Fibroblast of lung (primary cell): ENCODE results near the gene PDS5B. TPM values are rescaled to one million over a fixed set of nuclear protein-coding genes. Genes with fewer than 3 reads are reported as not detected.
"Not testable (repeated sequence)": the region's sequence is repeated elsewhere in the genome, so short reads cannot be mapped to it uniquely, and the experiment has no call there.

ENCODE experiments used
- DNase-seq, 2 donors: peaks; one replicate each; pipeline versions ENCODE4 v3.0.0 to v3.0.0-alpha.2; 2010; ENCODE audit warnings: low read depth in 2 of 2
- H2AFZ ChIP-seq: 2 replicates; pipeline ENCODE4 v1.5.1; 2012; ENCODE audit warnings: low read length, control low read depth, inconsistent platforms
- H3K27ac ChIP-seq: 2 replicates; pipeline ENCODE4 v1.5.1; 2011; ENCODE audit warnings: low read length, control low read depth; ENCODE audit not compliant: insufficient read depth
- H3K27me3 ChIP-seq: 2 replicates; pipeline ENCODE4 v1.5.1; 2011; ENCODE audit warnings: mild to moderate bottlenecking, low read length; ENCODE audit not compliant: control insufficient read depth, insufficient read depth
- H3K36me3 ChIP-seq: 2 replicates; pipeline ENCODE4 v1.5.1; 2011; ENCODE audit warnings: low read length; ENCODE audit not compliant: control insufficient read depth, insufficient read depth
- H3K4me1 ChIP-seq: 2 replicates; pipeline ENCODE4 v1.5.1; 2011; ENCODE audit warnings: low read length; ENCODE audit not compliant: control insufficient read depth, insufficient read depth; ENCODE audit errors: extremely low read depth
- H3K4me2 ChIP-seq: 2 replicates; pipeline ENCODE4 v1.5.1; 2011; ENCODE audit warnings: low read length, control low read depth; ENCODE audit not compliant: insufficient read depth; ENCODE audit errors: extremely low read depth
- H3K4me3 ChIP-seq, 4 experiments: fragments of 200-600 bp in 1 of 4; sonication (generic) in 1 of 4; replicated peaks in 1 of 4; 2 replicates each; pipeline ENCODE4 v1.5.1; 2011 to 2016; ENCODE audit warnings: low read length in 4 of 4, low read depth in 3 of 4, mild to moderate bottlenecking in 3 of 4, control low read depth in 2 of 4, inconsistent platforms in 1 of 4, mixed read lengths in 1 of 4; ENCODE audit not compliant: insufficient read depth in 1 of 4; ENCODE audit errors: control extremely low read depth in 1 of 4
- H3K79me2 ChIP-seq: 2 replicates; pipeline ENCODE4 v1.5.1; 2012; ENCODE audit warnings: mild to moderate bottlenecking, low read length, inconsistent platforms; ENCODE audit not compliant: control insufficient read depth, insufficient read depth
- H3K9ac ChIP-seq: 2 replicates; pipeline ENCODE4 v1.5.1; 2011; ENCODE audit warnings: mild to moderate bottlenecking, low read length, control low read depth; ENCODE audit not compliant: insufficient read depth
- H3K9me3 ChIP-seq: 2 replicates; pipeline ENCODE4 v1.5.1; 2012; ENCODE audit warnings: low read depth, low read length; ENCODE audit not compliant: control insufficient read depth, insufficient read depth
- H4K20me1 ChIP-seq: 2 replicates; pipeline ENCODE4 v1.5.1; 2011; ENCODE audit warnings: low read length; ENCODE audit not compliant: control insufficient read depth, insufficient read depth; ENCODE audit errors: extremely low read depth
- EZH2 ChIP-seq: IDR thresholded peaks from 2 replicates; pipeline ENCODE4 v1.5.1; 2012; ENCODE audit warnings: low read length, control low read depth, mild to moderate bottlenecking; ENCODE audit errors: missing control alignments
- polyA plus RNA-seq, 2 donors: library from polyadenylated mRNA; depleted of rRNA in 1 of 2; stranded (reverse) in 1 of 2; unstranded in 1 of 2; fragments of >200 nt; gene quantifications; 2 replicates each; pipeline ENCODE4 v1.2.1, GENCODE V29; 2011 to 2012; ENCODE audit warnings: missing spikeins in 1 of 2
- total RNA-seq: library from RNA; depleted of rRNA; stranded (reverse); fragments of >200 nt; gene quantifications from 2 replicates; pipeline ENCODE4 v1.2.1, GENCODE V29; 2014
- TF ChIP-seq, protein P1 (sequence below), 2 donors: IDR thresholded peaks in 1 of 2; conservative IDR thresholded peaks in 1 of 2; 1 replicate in 1 of 2; 2 replicates in 1 of 2; pipeline ENCODE4 v1.5.1; 2011 to 2012; ENCODE audit warnings: low read length in 2 of 2, control low read depth in 1 of 2, inconsistent platforms in 1 of 2, low read depth in 1 of 2, mild to moderate bottlenecking in 1 of 2

PDS5B gene
- total and polyA plus RNA-seq, 2 donors (not counting 1 experiment from before 2014, with no cell fraction given) = 18.6 to 25.6 TPM

- Histone ChIP-seq H3K4me1 (peaks cover 5% of the 10 kb centered on the region), H3K4me2 (peak overlapping the region; percentile 9), H4K20me1 (no peaks in the 10 kb centered on the region), H3K27ac (peak overlapping the region; percentile 31), H3K4me3 (no peak overlapping the region), H3K36me3 (no peaks in the 10 kb centered on the region), H3K79me2 (no peaks in the 10 kb centered on the region), H2AFZ (no peak overlapping the region), H3K9me3 (no peaks in the 10 kb centered on the region), H3K27me3 (no peaks in the 10 kb centered on the region), H3K9ac (no peak overlapping the region)
- TF ChIP-seq, protein P1, sequence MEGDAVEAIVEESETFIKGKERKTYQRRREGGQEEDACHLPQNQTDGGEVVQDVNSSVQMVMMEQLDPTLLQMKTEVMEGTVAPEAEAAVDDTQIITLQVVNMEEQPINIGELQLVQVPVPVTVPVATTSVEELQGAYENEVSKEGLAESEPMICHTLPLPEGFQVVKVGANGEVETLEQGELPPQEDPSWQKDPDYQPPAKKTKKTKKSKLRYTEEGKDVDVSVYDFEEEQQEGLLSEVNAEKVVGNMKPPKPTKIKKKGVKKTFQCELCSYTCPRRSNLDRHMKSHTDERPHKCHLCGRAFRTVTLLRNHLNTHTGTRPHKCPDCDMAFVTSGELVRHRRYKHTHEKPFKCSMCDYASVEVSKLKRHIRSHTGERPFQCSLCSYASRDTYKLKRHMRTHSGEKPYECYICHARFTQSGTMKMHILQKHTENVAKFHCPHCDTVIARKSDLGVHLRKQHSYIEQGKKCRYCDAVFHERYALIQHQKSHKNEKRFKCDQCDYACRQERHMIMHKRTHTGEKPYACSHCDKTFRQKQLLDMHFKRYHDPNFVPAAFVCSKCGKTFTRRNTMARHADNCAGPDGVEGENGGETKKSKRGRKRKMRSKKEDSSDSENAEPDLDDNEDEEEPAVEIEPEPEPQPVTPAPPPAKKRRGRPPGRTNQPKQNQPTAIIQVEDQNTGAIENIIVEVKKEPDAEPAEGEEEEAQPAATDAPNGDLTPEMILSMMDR (conservative IDR thresholded peaks at IDR 0.05 in 1 of 2, IDR thresholded peaks at IDR 0.05 in 1 of 2; ENCODE audit: low read depth in 1 of 2, low read length in 2 of 2) = no peak
- no peak for TF ChIP-seq EZH2
- DNase-seq = peak; percentile 86 to 94
These were observed 238.4 kb downstream of the PDS5B start for GRCh38 chr13:32824675-32825074.

GRCh38 chr13:32825481-32825880, 239.2 kb downstream of the PDS5B start:
- Histone ChIP-seq H3K27me3 (no peaks in the 10 kb centered on the region), H3K9me3 (no peaks in the 10 kb centered on the region), H3K4me3 (no peak overlapping the region), H3K27ac (peak overlapping the region; percentile 18), H3K4me1 (peaks cover 10% of the 10 kb centered on the region), H3K9ac (no peak overlapping the region), H3K36me3 (no peaks in the 10 kb centered on the region), H2AFZ (no peak overlapping the region), H3K79me2 (no peaks in the 10 kb centered on the region), H3K4me2 (no peak overlapping the region), H4K20me1 (no peaks in the 10 kb centered on the region)
- TF ChIP-seq, protein P1 (conservative IDR thresholded peaks at IDR 0.05 in 1 of 2, IDR thresholded peaks at IDR 0.05 in 1 of 2; ENCODE audit: low read depth in 1 of 2, low read length in 2 of 2) = no peak
- TF ChIP-seq EZH2 = no peak
- DNase-seq = no peak

DNA sequence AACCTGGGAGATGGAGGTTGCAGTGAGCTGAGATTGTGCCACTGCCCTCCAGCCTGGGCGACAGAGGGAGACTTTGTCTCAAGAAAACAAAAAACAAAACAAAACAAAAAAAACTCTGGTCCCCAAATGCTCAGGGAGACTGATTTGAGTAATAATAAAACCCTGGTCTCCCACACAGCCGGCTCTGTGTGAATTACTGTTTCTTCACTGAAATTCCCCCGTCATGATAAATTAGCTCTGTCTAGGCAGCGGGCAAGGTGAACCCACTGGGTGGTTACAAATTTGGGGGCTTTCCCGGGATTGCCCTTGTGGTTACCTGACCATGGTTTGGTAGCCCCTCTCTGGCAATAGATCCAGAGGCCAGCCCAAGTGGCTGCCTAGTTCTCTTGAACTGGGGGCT, 240.1 kb downstream of the PDS5B start:
- H3K79me2 ChIP-seq, H3K4me3 ChIP-seq, H3K27ac ChIP-seq, H3K36me3 ChIP-seq, H3K4me2 ChIP-seq, H3K4me1 ChIP-seq, H3K9ac ChIP-seq, H3K9me3 ChIP-seq, DNase-seq, H2AFZ ChIP-seq, H4K20me1 ChIP-seq, H3K27me3 ChIP-seq: not testable (repeated sequence)

Other genes starting within 250 kb of the PDS5B start
- 5.6 and 5.9 TPM in 2 replicates for gene N4BP2L1, start 158.3 kb upstream of the PDS5B start, total RNA-seq
- 1.1 and 2.7 TPM in 2 replicates for gene N4BP2L1, start 158.3 kb upstream of the PDS5B start, polyA plus RNA-seq
- 106 and 139 TPM in 2 replicates for gene N4BP2L2, start 47.7 kb upstream of the PDS5B start, total RNA-seq
- gene N4BP2L2, start 47.7 kb upstream of the PDS5B start, polyA plus RNA-seq = 40.7 and 62.4 TPM in 2 replicates